T-helper 2 cell treated with Interferon-gamma antibody and Interleukin-4, amounts not matched to agents 5 μg/mL and 100 μg/mL, for 36 hours (primary cell): ENCODE measurements around the gene NLE1.

Source experiments
- DNase-seq: peaks from one replicate; pipeline ENCODE4 v3.0.0; 2021; ENCODE audit warnings: low spot score
- H3K27ac Mint-ChIP-seq: one replicate; pipeline ENCODE4 v1.8.0; 2021; ENCODE audit warnings: mild to moderate bottlenecking, mixed read lengths
- H3K27me3 Mint-ChIP-seq: one replicate; pipeline ENCODE4 v1.8.0; 2021; ENCODE audit warnings: low read depth, mixed read lengths
- H3K36me3 Mint-ChIP-seq: one replicate; pipeline ENCODE4 v1.8.0; 2021; ENCODE audit warnings: low read depth, mixed read lengths
- H3K4me1 Mint-ChIP-seq: one replicate; pipeline ENCODE4 v1.8.0; 2021; ENCODE audit warnings: low read depth, mixed read lengths
- H3K4me3 Mint-ChIP-seq: one replicate; pipeline ENCODE4 v1.8.0; 2022; ENCODE audit warnings: mild to moderate bottlenecking, moderate library complexity, mixed read lengths
- H3K9me3 Mint-ChIP-seq: one replicate; pipeline ENCODE4 v1.8.0; 2021; ENCODE audit warnings: mixed read lengths

NLE1 gene

DNA sequence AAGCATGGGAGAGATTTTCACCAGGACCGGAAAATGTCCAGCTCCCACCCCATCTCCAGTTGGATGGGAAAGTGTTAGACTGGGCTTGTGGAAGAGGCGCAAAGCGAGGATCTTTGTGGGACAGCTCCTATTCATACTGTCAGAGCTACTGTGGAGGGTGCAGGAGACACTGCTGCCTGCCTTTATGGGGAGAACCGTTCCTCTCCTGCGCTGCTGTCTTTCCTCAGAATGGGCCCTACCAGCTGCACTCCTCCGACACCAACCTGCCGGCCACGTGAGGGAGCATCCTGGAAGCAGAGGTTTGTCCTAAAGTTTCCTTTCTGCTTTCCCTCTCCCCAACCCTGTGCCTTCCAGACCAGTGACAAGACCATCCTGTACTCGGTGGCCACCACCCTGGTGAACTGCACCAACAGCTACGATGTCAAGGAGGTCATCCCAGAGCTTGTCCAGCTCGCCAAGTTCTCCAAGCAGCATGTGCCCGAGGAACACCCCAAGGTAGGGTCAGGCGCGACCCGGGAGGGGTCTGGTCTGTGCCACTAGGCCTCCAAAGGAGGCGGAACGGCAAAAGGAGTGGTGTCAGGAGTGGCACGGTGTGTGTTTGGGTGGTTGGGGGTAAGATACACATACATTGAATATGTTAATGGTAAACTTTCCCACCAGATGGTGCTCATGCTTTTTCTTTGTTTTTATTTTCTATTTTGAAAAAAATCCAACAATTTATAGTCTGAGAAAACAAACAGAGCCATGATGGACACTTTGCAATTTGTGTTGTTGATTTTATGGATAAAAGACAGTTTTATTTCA lies 29.1 kb upstream of the NLE1 start:
- Mint-ChIP-seq H3K27ac (peak overlapping the region; percentile 47), H3K9me3 (no peaks in the 10 kb centered on the region), H3K4me3 (peak overlapping the region; percentile 34), H3K27me3 (no peaks in the 10 kb centered on the region), H3K36me3 (no peaks in the 10 kb centered on the region), H3K4me1 (peaks cover 33% of the 10 kb centered on the region)
- DNase-seq = no peak

DNA sequence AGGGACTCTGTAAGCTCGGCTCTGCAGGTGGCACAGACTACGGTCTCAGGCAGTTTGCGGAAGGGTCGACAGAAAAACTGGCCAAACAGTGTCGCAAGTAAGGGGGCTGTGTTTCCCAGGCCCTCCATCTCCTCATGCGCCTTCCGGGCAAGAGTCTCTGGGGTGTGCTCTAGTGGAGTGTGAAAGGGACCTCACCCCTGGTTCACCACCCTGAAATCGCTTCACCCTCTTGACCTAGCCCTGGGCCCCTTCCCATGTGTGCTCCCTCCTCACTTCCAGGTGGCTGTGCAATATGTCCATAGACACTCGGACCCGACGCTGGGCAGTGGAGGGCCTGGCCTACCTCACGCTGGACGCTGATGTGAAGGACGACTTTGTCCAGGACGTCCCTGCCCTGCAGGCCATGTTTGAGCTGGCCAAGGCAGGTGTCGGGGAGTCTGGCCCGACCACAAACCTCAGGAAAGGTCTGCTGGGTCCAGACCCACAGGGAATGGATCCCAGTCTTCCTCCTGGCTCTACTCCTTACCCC lies 27.8 kb upstream of the NLE1 start:
- no peak overlapping the region for H3K27ac Mint-ChIP-seq
- peaks cover 24% of the 10 kb centered on the region for H3K4me1 Mint-ChIP-seq
- no peak overlapping the region for H3K4me3 Mint-ChIP-seq
- H3K36me3 Mint-ChIP-seq = no peaks in the 10 kb centered on the region
- peaks cover 2% of the 10 kb centered on the region for H3K27me3 Mint-ChIP-seq
- no peaks in the 10 kb centered on the region for H3K9me3 Mint-ChIP-seq
- DNase-seq = no peak

DNA sequence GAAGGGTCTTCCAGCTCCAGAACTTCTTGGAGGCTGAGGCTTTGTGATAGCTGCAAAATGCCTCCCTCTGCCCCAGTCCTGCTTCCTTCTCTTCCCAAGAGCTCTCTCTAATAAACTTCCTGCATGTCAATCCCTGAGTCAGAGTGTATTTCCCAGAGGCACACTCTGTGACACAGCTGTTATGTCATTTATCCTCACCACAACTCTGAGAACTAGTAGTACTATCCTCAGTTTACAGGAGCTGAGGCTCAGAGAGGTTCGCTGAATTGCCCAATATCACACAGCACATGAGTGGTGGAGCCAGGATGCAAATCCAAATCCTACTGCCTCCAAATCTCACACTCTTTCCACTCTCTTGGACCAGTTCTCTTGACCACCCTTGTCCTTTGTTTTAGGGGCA lies 25.6 kb upstream of the NLE1 start:
- DNase-seq = no peak
- Mint-ChIP-seq H3K36me3 (no peaks in the 10 kb centered on the region), H3K27ac (no peak overlapping the region), H3K27me3 (peaks cover 2% of the 10 kb centered on the region), H3K4me3 (no peak overlapping the region), H3K9me3 (no peaks in the 10 kb centered on the region), H3K4me1 (peaks cover 19% of the 10 kb centered on the region)

DNA sequence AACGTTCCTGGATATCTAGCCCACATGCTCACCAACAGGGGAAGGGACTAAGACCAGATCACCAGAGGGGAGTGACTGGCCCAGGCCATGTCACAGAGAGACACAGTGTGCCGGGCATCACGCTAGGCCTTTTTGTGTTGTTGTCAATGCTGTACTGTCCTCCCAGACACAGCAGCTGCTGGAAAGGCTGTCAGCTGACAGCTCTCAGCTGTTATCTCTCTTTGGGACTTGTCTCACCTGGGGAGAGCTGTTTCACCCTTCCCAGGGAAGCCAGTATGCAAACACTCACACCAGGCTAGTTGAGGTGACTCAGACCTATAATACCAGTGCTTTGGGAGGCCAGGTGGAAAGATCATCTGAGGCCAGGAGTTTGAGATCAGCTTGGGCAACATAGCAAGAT lies 24.9 kb upstream of the NLE1 start:
- Mint-ChIP-seq H3K4me1 (peaks cover 19% of the 10 kb centered on the region), H3K36me3 (no peaks in the 10 kb centered on the region), H3K9me3 (no peaks in the 10 kb centered on the region), H3K27ac (no peak overlapping the region), H3K4me3 (no peak overlapping the region), H3K27me3 (peaks cover 2% of the 10 kb centered on the region)
- no peak for DNase-seq

DNA sequence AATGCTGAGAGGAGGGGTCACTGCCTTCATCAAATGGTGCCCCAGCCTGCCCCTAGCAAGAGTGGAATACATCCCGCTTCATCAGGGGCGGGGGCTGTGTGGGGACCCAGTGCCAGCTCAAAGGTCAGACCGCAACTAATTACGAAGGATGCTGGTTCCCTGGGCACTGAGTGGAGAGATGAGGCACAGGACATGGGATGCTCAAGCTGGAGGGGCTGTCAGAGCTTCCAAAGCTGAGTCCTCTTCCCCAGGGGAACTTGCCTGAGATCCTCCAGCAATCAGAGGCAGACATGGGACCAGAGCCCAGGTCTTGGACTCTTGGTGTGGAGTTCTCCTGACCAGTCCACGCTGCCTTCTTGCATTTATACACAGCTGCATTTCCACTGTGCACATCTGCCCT lies 24.4 kb upstream of the NLE1 start:
- no peak overlapping the region for H3K27ac Mint-ChIP-seq
- DNase-seq = no peak
- H3K36me3 Mint-ChIP-seq = no peaks in the 10 kb centered on the region
- no peaks in the 10 kb centered on the region for H3K9me3 Mint-ChIP-seq
- H3K4me3 Mint-ChIP-seq = no peak overlapping the region
- H3K27me3 Mint-ChIP-seq = peaks cover 2% of the 10 kb centered on the region
- H3K4me1 Mint-ChIP-seq = peaks cover 20% of the 10 kb centered on the region

DNA sequence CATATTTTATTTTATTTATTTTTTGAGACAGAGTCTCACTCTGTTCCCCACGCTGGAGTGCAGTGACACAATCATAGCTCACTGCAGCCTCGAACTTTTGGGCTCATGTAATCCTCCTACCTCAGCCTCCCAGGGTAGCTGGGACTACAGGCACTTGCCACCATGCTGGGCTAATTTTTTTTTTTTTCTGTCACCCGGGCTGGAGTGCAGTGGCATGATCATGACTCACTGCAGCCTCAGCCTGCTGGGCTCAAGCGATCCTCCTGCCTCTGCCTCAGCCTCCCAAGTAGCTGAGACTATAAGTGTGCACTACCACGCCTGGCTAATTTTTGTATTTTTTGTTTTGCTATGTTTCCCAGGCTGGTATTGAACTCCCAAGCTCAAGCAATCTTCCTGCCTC lies 22.6 kb upstream of the NLE1 start:
- peaks cover 2% of the 10 kb centered on the region for H3K27me3 Mint-ChIP-seq
- H3K27ac Mint-ChIP-seq = no peak overlapping the region
- peaks cover 31% of the 10 kb centered on the region for H3K4me1 Mint-ChIP-seq
- no peak for DNase-seq
- peaks cover 2% of the 10 kb centered on the region for H3K36me3 Mint-ChIP-seq
- no peaks in the 10 kb centered on the region for H3K9me3 Mint-ChIP-seq
- no peak overlapping the region for H3K4me3 Mint-ChIP-seq

DNA sequence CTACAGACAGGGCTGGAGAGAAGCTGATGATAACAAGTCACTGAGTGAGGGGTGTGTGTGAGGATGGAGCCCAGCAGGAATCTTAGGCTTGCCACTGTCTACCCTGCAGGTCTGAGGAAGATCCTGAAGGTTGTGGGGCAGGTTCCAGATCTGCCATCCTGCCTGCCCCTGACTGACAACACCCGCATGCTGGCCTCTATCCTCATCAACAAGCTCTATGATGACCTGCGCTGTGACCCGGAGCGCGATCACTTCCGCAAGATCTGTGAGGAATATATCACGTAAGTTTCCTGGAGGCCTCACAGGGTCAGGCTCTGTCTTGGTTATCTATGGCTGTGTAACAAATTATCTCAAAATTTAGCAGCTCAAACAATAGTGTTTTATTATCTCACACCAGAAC lies 21.8 kb upstream of the NLE1 start:
- H3K27me3 Mint-ChIP-seq = peaks cover 2% of the 10 kb centered on the region
- H3K9me3 Mint-ChIP-seq = no peaks in the 10 kb centered on the region
- H3K4me1 Mint-ChIP-seq = peaks cover 34% of the 10 kb centered on the region
- no peak overlapping the region for H3K4me3 Mint-ChIP-seq
- DNase-seq = no peak
- H3K36me3 Mint-ChIP-seq = peaks cover 2% of the 10 kb centered on the region
- H3K27ac Mint-ChIP-seq = no peak overlapping the region

DNA sequence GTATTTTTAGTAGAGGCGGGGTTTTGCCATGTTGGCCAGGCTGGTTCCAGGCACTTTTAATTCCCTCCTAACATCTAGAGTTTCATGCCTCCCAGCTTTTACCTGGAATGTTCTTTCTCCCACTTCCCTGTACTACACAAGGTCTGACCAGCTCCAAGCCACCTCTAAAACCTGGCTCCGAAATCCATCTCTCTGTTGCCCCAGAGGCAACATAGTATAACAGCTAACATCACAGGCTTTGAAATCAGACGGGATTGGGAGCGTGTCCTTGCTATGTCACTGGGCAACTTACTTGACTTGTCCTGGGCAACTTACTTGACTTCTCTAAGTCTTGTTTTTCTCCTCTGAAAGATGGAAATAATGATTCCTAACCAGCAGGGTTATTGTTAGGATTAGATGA lies 20.7 kb upstream of the NLE1 start:
- Mint-ChIP-seq H3K36me3 (peaks cover 2% of the 10 kb centered on the region), H3K27me3 (peaks cover 5% of the 10 kb centered on the region), H3K4me3 (no peak overlapping the region), H3K9me3 (no peaks in the 10 kb centered on the region), H3K27ac (no peak overlapping the region), H3K4me1 (peaks cover 34% of the 10 kb centered on the region)
- no peak for DNase-seq

DNA sequence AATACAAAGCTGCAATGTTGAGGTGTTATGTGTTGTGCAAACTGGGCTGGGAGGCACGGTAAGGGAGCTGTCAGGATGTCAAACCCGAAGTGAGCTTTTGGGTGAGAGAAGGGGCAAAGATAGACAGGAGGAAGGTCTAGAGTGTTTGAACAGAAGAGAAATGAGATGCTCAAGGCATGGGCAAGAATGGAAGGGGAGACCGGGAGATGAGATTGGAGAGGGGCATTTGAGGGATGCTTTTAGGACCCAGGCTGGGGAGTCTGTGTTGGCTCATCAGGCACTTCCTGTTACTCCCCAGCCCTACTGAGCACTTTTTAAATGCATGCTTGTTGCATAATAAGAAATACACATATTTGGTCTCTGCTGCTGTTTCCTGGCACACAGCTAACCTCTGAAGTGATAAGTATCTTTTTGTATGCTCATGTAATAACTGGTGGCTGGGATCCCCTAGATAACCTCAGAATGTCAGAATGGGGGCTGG lies 19.2 kb upstream of the NLE1 start:
- Mint-ChIP-seq H3K4me3 (peak overlapping the region; percentile 59), H3K27ac (peak overlapping the region; percentile 80), H3K27me3 (peaks cover 5% of the 10 kb centered on the region), H3K9me3 (no peaks in the 10 kb centered on the region), H3K36me3 (peaks cover 2% of the 10 kb centered on the region), H3K4me1 (peaks cover 34% of the 10 kb centered on the region)
- no peak for DNase-seq

DNA sequence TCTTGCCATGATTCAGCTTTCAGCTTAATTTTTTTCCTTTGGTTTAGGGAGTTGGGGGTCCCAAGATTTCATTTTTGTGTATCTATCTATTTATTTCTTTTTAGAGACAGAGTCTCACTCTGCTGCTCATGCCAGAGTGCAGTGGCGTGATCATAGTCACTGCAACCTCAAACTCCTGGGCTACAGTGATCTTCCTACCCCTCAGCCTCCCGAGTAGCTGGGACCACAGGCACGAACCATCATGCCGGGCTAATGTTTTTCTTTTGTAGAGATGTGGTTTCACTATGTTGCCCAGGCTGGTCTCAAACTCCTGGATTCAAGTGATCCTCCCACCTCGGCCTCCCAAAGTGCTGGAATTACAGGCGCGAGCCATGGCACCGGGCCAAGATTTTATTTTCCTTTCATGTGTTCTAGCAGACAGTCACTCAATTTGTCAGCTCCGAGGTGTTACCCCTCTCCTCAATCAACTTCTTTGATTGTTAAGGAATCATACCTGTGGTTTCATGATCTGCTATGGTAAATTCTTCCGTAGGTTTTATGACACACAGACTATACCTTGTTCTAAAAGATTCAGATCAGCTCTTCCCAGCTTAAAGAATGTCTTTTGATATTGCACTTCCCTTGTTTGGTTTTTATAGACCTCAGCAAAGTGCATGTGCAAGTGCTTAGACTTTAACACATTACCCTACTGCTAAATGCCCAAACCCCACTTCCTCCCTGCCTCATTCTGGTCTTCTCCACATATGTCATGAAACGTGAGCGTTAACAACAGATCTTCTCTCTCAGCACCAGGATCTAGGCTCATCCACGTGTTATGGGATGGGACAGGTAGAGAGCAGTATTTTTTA lies 18.5 kb upstream of the NLE1 start:
- Mint-ChIP-seq H3K9me3 (no peaks in the 10 kb centered on the region), H3K27ac (peak overlapping the region; percentile 80), H3K4me3 (peak overlapping the region; percentile 59), H3K27me3 (peaks cover 5% of the 10 kb centered on the region), H3K36me3 (peaks cover 2% of the 10 kb centered on the region), H3K4me1 (peaks cover 34% of the 10 kb centered on the region)
- DNase-seq = no peak

DNA sequence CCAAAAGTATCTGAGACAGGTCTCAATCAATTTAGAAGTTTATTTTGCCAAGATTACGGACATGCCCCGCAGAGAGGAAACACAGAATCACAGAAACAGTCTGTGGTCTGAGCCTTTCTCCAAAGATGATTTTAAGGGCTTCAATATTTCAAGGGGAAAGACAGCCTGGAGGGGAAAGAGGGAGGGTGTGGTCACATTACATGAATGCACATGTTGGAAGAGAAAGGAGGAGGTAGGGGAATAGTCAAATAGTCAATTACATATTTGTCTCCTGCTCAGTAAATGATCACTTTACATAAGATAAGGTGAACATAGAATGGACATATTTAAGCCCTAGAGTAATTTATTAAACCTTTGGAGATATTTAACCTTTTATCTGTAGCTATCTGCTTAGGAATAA lies 17.8 kb upstream of the NLE1 start:
- no peak overlapping the region for H3K4me3 Mint-ChIP-seq
- DNase-seq = no peak
- H3K27me3 Mint-ChIP-seq = peaks cover 3% of the 10 kb centered on the region
- H3K4me1 Mint-ChIP-seq = peaks cover 32% of the 10 kb centered on the region
- no peak overlapping the region for H3K27ac Mint-ChIP-seq
- H3K9me3 Mint-ChIP-seq = no peaks in the 10 kb centered on the region
- H3K36me3 Mint-ChIP-seq = peaks cover 2% of the 10 kb centered on the region

DNA sequence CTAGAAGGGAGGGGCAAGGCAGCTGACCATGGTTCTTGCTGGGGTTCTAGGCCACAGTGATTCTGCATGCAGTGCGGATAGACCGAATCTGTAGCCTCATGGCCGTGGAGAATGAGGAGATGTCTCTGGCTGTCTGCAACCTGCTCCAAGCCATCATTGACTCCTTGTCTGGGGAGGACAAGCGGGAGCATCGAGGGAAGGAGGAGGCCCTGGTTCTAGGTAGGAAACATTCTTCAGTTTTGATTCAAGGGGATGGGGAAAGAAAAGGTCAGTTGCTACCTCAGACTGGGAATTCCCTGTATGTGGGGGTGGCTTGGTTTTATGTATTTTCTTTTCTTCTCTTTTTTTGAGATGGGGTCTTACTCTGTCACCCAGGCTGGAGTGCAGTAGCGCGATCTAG lies 13.1 kb upstream of the NLE1 start:
- no peak overlapping the region for H3K4me3 Mint-ChIP-seq
- H3K27ac Mint-ChIP-seq = no peak overlapping the region

DNA sequence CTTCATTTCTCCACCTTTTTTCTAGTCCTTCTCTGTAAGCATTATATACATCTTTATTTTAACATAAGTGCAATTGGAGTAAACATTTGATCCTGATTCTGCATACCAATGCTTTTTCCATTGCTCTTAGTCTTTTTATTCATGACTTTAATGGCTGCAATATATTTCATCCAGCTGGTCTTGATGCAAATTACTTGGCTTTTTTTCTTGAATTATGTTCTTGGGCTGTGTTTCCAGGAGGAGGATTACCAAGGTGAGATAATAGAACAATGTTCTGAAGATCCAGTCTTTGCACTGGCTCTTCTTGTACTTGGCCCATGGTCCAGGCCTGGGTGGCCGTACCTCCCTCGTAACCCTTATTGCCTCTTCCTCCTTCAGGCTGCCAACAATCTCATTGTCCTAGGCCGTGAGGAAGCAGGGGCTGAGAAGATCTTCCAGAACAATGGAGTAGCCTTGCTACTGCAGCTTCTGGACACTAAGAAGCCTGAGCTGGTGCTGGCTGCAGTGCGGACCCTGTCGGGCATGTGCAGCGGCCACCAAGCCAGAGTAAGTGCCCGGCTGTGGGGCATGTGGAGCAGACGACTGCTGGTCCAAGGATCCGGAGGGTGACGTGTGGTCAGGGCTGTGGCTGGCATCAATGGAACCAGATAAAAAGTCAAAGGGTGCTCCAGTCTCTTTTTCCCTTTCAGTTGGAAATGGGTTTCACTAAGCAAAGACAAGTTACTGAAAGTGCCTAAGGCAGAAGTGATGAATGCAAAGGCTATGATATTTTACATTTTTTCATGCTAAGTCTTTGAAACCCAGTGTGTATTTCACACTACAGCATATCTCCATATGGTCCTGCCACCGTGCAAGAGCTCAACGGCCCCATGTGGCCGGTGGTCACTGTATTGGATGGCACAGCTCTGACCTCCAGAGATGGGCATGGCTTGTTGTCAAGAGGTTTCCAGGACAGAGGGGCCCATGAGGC lies 12.4 kb upstream of the NLE1 start:
- H3K27ac Mint-ChIP-seq = no peak overlapping the region
- no peaks in the 10 kb centered on the region for H3K36me3 Mint-ChIP-seq
- H3K4me3 Mint-ChIP-seq = no peak overlapping the region
- H3K4me1 Mint-ChIP-seq = peaks cover 2% of the 10 kb centered on the region
- peaks cover 20% of the 10 kb centered on the region for H3K27me3 Mint-ChIP-seq
- no peaks in the 10 kb centered on the region for H3K9me3 Mint-ChIP-seq
- no peak for DNase-seq

More for the DNA sequence above, 13.1 kb upstream of the NLE1 start:
- peaks cover 7% of the 10 kb centered on the region for H3K4me1 Mint-ChIP-seq
- DNase-seq = no peak
- H3K27me3 Mint-ChIP-seq = peaks cover 20% of the 10 kb centered on the region
- H3K36me3 Mint-ChIP-seq = peaks cover 2% of the 10 kb centered on the region
- no peaks in the 10 kb centered on the region for H3K9me3 Mint-ChIP-seq
